HEK293 (cell line): ENCODE results near the gene SLC19A2.

Experiments
- CTCF ChIA-PET: fragments of 350-600 bp; formaldehyde crosslinking; extraction: SDS; loops from one replicate; lab custom pipeline; 2021; ENCODE audit warnings: antibody characterized with exemption; lab: Yijun Ruan, JAX
- POLR2A ChIA-PET: fragments of 300-600 bp; formaldehyde crosslinking; extraction: SDS; loops from one replicate; lab custom pipeline; 2020; ENCODE audit warnings: antibody characterized with exemption, inconsistent platforms; lab: Yijun Ruan, JAX
- H3K27ac ChIP-seq: fragments of 200-500 bp; sonication (Bioruptor generic); 2 replicates; pipeline ENCODE4 v1.5.1; 2014; ENCODE audit warnings: low read depth, low read length, control low read depth, inconsistent platforms; ENCODE audit errors: extremely low read depth
- H3K36me3 ChIP-seq, 2 experiments: fragments of 200-500 bp in 1 of 2; sonication (Bioruptor generic) in 1 of 2; 1 replicate in 1 of 2; 2 replicates in 1 of 2; pipeline ENCODE4 v1.5.1; 2014 to 2017; ENCODE audit warnings: inconsistent platforms in 2 of 2, low read length in 2 of 2; ENCODE audit not compliant: control insufficient read depth in 2 of 2, insufficient read depth in 1 of 2
- H3K4me1 ChIP-seq: fragments of 200-500 bp; sonication (Bioruptor generic); 2 replicates; pipeline ENCODE4 v1.5.1; 2014; ENCODE audit warnings: mild to moderate bottlenecking, low read length, inconsistent platforms; ENCODE audit not compliant: control insufficient read depth, insufficient read depth
- H3K4me3 ChIP-seq: 2 replicates; pipeline ENCODE4 v1.5.1; 2011; ENCODE audit warnings: low read depth, mild to moderate bottlenecking, control low read depth, low read length, moderate library complexity
- H3K9me3 ChIP-seq: fragments of 200-500 bp; sonication (Bioruptor generic); 2 replicates; pipeline ENCODE4 v1.5.1; 2014; ENCODE audit warnings: low read depth, low read length, inconsistent platforms; ENCODE audit not compliant: control insufficient read depth, insufficient read depth
- IKZF3 ChIP-seq: fragments of 450-650 bp; IDR thresholded peaks from 2 replicates; pipeline ENCODE4 v1.5.0; 2018; ENCODE audit warnings: missing biosample characterization, mild to moderate bottlenecking, missing genetic modification characterization, moderate library complexity
- OSR2 ChIP-seq: fragments of 450-650 bp; formaldehyde crosslinking; IDR thresholded peaks from 2 replicates; pipeline ENCODE4 v1.5.1; 2016; ENCODE audit warnings: missing biosample characterization, missing genetic modification characterization
- PBX3 ChIP-seq: sonication (generic); formaldehyde crosslinking; IDR thresholded peaks from 2 replicates; pipeline ENCODE4 v1.8.1; 2022; ENCODE audit warnings: mild to moderate bottlenecking, moderate library complexity, missing genetic modification reagents
- PRDM1 ChIP-seq: fragments of 450-650 bp; formaldehyde crosslinking; IDR thresholded peaks from 2 replicates; pipeline ENCODE4; 2016; ENCODE audit warnings: missing biosample characterization, missing genetic modification characterization
- PRDM4 ChIP-seq: fragments of 450-650 bp; formaldehyde crosslinking; IDR thresholded peaks from 2 replicates; pipeline ENCODE4 v1.5.1; 2017; ENCODE audit warnings: missing biosample characterization, missing genetic modification characterization
- REST ChIP-seq: fragments of 450-650 bp; formaldehyde crosslinking; IDR thresholded peaks from 2 replicates; pipeline ENCODE4 v1.5.1; 2016; ENCODE audit warnings: missing biosample characterization, missing genetic modification characterization
- SP7 ChIP-seq: fragments of 450-650 bp; formaldehyde crosslinking; IDR thresholded peaks from 2 replicates; pipeline ENCODE4 v1.5.1; 2016; ENCODE audit warnings: missing biosample characterization, missing genetic modification characterization
- ZBTB21 ChIP-seq: fragments of 450-650 bp; formaldehyde crosslinking; IDR thresholded peaks from 2 replicates; pipeline ENCODE4 v1.5.1; 2017; ENCODE audit warnings: missing biosample characterization, missing genetic modification characterization
- ZFP37 ChIP-seq: fragments of 450-650 bp; formaldehyde crosslinking; IDR thresholded peaks from 2 replicates; pipeline ENCODE4 v1.5.1; 2016; ENCODE audit warnings: missing biosample characterization, missing genetic modification characterization
- ZFP41 ChIP-seq: fragments of 450-650 bp; formaldehyde crosslinking; IDR thresholded peaks from 2 replicates; pipeline ENCODE4 v1.5.1; 2016; ENCODE audit warnings: missing biosample characterization, missing genetic modification characterization, borderline replicate concordance
- ZFP69B ChIP-seq: fragments of 450-650 bp; formaldehyde crosslinking; IDR thresholded peaks from 2 replicates; pipeline ENCODE4 v1.5.1; 2016; ENCODE audit warnings: missing biosample characterization, missing genetic modification characterization
- ZNF10 ChIP-seq: fragments of 450-650 bp; formaldehyde crosslinking; IDR thresholded peaks from 2 replicates; pipeline ENCODE4 v1.5.1; 2017; ENCODE audit warnings: missing biosample characterization, missing genetic modification characterization
- ZNF221 ChIP-seq: fragments of 450-650 bp; formaldehyde crosslinking; IDR thresholded peaks from 2 replicates; pipeline ENCODE4 v1.5.1; 2017; ENCODE audit warnings: missing biosample characterization, missing genetic modification characterization, borderline replicate concordance
- ZNF302 ChIP-seq: fragments of 450-650 bp; formaldehyde crosslinking; IDR thresholded peaks from 2 replicates; pipeline ENCODE4 v1.5.1; 2016; ENCODE audit warnings: missing biosample characterization, missing genetic modification characterization, low read depth
- ZNF350 ChIP-seq: fragments of 450-650 bp; formaldehyde crosslinking; IDR thresholded peaks from 2 replicates; pipeline ENCODE4 v1.5.0; 2017; ENCODE audit warnings: missing biosample characterization, mild to moderate bottlenecking, missing genetic modification characterization
- ZNF398 ChIP-seq: fragments of 450-650 bp; formaldehyde crosslinking; IDR thresholded peaks from 2 replicates; pipeline ENCODE4 v1.5.1; 2017; ENCODE audit warnings: missing biosample characterization, missing genetic modification characterization
- ZNF544 ChIP-seq: fragments of 450-650 bp; formaldehyde crosslinking; IDR thresholded peaks from 2 replicates; pipeline ENCODE4 v1.5.0; 2017; ENCODE audit warnings: missing biosample characterization, missing genetic modification characterization
- ZNF626 ChIP-seq: fragments of 450-650 bp; sonication (Bioruptor Pico); formaldehyde crosslinking; IDR thresholded peaks from 2 replicates; pipeline ENCODE4 v1.5.1; 2018; ENCODE audit warnings: missing biosample characterization, missing genetic modification characterization, inconsistent platforms
- ZNF707 ChIP-seq: fragments of 450-650 bp; formaldehyde crosslinking; IDR thresholded peaks from 2 replicates; pipeline ENCODE4 v1.5.1; 2016; ENCODE audit warnings: missing biosample characterization, missing genetic modification characterization
- ZNF792 ChIP-seq: fragments of 450-650 bp; formaldehyde crosslinking; IDR thresholded peaks from 2 replicates; pipeline ENCODE4 v1.5.1; 2016; ENCODE audit warnings: missing biosample characterization, missing genetic modification characterization
- ZNF843 ChIP-seq: fragments of 450-650 bp; formaldehyde crosslinking; IDR thresholded peaks from 2 replicates; pipeline ENCODE4 v1.5.1; 2016; ENCODE audit warnings: missing biosample characterization, missing genetic modification characterization

Gene SLC19A2

GRCh38 chr1:169486281-169487051, 722 bp upstream of the SLC19A2 start (continued):
- TF ChIP-seq ZNF398 (tag by site-specific recombination) (no peak; the same call in 1 of the 2 replicates), PRDM4 (tag by site-specific recombination) (no peak), ZNF544 (tag by site-specific recombination) (no peak), ZNF302 (tag by site-specific recombination) (no peak), ZBTB21 (no peak), ZFP37 (tag by site-specific recombination) (peak; percentile 83), ZFP41 (no peak), OSR2 (tag by site-specific recombination) (0 out of 2 replicates have a peak, but pooled peaks have one; percentile 10), ZNF626 (tag by site-specific recombination) (no peak), ZNF350 (tag by site-specific recombination) (no peak), ZNF707 (tag by site-specific recombination) (no peak), IKZF3 (tag by site-specific recombination) (peak; percentile 39)

- Histone ChIP-seq H3K9me3 (no peaks in the 10 kb centered on the region), H3K27ac (peak overlapping the region; percentile 76; the same call in 1 of the 2 replicates), H3K4me1 (peaks cover 12% of the 10 kb centered on the region), H3K4me3 (peak overlapping the region; percentile 98), H3K36me3 (no peaks in the 10 kb centered on the region)
- peak; percentile 19; the same call in 1 of the 2 replicates for TF ChIP-seq PBX3 (CRISPR knock-in tag)
- peak; percentile 46; the same call in 1 of the 2 replicates for TF ChIP-seq REST (tag by site-specific recombination)
- peak; percentile 93 for TF ChIP-seq ZNF10 (tag by site-specific recombination)
- no peak for TF ChIP-seq ZNF792
- TF ChIP-seq ZFP69B (tag by site-specific recombination) = no peak
- no peak for TF ChIP-seq ZNF221 (tag by site-specific recombination)
- TF ChIP-seq SP7 (tag by site-specific recombination) = peak; percentile 70
- peak; percentile 33; the same call in 1 of the 2 replicates for TF ChIP-seq PRDM1 (tag by site-specific recombination)
- 0 out of 2 replicates have a peak, but pooled peaks have one; percentile 2 for TF ChIP-seq ZNF843 (tag by site-specific recombination)
- ChIA-PET POLR2A (interaction anchor here (1.2 to 1.6 kb wide), 3 partner anchors 44 to 61 kb away, joined by 3 to 11 read pairs (median 4); partner anchors contain the start of gene CCDC181), CTCF (interaction anchor here (0.5 to 0.7 kb wide), 3 partner anchors 19 to 73 kb away, joined by 3 read pairs; no protein-coding TSS in a partner anchor)
Measured at GRCh38 chr1:169484683-169485430, 887 bp downstream of the SLC19A2 start.
